Measurements from ENCODE around the gene C15orf62. TPM values are rescaled to one million over a fixed set of nuclear protein-coding genes. Genes with fewer than 3 reads are reported as not detected.
A peak's percentile ranks its signal among the peaks of the same experiment; 100 is the strongest.

The C15orf62 gene
- total and polyA plus RNA-seq, 7 donors = 0.05 to 0.19 (median 0.07) TPM; not detected in 4

GRCh38 chr15:40796512-40796911 is 26.7 kb downstream of the C15orf62 start:
- ATAC-seq (no peak), DNase-seq (peak in 1 of 2 donors; percentile 3)
- Histone ChIP-seq H3K4me1 (peaks cover 14% of the 10 kb centered on the region), H3K27me3 (ENCODE audit: insufficient read depth in 3 of 3, low read length in 2 of 3) (no peaks in the 10 kb centered on the region), H3K36me3 (ENCODE audit: insufficient read depth in 1 of 2, low read depth in 1 of 2) (peaks cover 4 to 12% of the 10 kb centered on the region in 2 donors), H3K27ac (peak overlapping the region; percentile 9), H3K9me3 (no peaks in the 10 kb centered on the region), H3K4me3 (no peak overlapping the region)
- intact Hi-C loops (cut with DNase I) = no loop called here
- TF ChIP-seq CTCF (IDR thresholded peaks at IDR 0.05) = no peak
- 93 to 96% (median 96%) methylated on average over 5 of the region's 5 CpGs for WGBS, 3 donors

- 77 to 83% (median 83%) methylated on average over 3 of the region's 3 CpGs for WGBS, 3 donors
- intact Hi-C loops (cut with DNase I) = no loop called here
- ATAC-seq = peak in 1 of 4 donors; percentile 44
- TF ChIP-seq CTCF (IDR thresholded peaks at IDR 0.05) = no peak
- Histone ChIP-seq H3K9me3 (no peaks in the 10 kb centered on the region), H3K27me3 (ENCODE audit: insufficient read depth in 3 of 3, low read length in 2 of 3) (no peaks in the 10 kb centered on the region), H3K27ac (no peak overlapping the region), H3K4me3 (no peak overlapping the region), H3K4me1 (peaks cover 19% of the 10 kb centered on the region), H3K36me3 (ENCODE audit: insufficient read depth in 1 of 2, low read depth in 1 of 2) (peaks cover 6 to 9% of the 10 kb centered on the region in 2 donors)
- peak in 1 of 2 donors; percentile 4 for DNase-seq
These were observed 29.7 kb downstream of the C15orf62 start for GRCh38 chr15:40799523-40799922.

GRCh38 chr15:40803076-40803475 is 33.3 kb downstream of the C15orf62 start:
- H3K27ac ChIP-seq = no peak overlapping the region
- no peak overlapping the region for H3K4me3 ChIP-seq
- no peaks in the 10 kb centered on the region for H3K27me3 ChIP-seq (ENCODE audit: insufficient read depth in 3 of 3, low read length in 2 of 3)
- no peak for DNase-seq
- ATAC-seq = no peak
- WGBS, 3 donors = 95 to 98% (median 97%) methylated on average over 2 of the region's 2 CpGs
- intact Hi-C loops (cut with DNase I) = loop anchor here in 1 of 2 donors (10.0 kb wide), 1 partner anchor 48 kb away; the partner anchor contains the start of gene RMDN3
- H3K4me1 ChIP-seq = peaks cover 29% of the 10 kb centered on the region
- no peak for TF ChIP-seq CTCF (IDR thresholded peaks at IDR 0.05)
- peaks cover 6 to 9% of the 10 kb centered on the region in 2 donors for H3K36me3 ChIP-seq (ENCODE audit: insufficient read depth in 1 of 2, low read depth in 1 of 2)
- H3K9me3 ChIP-seq = no peaks in the 10 kb centered on the region

GRCh38 chr15:40803688-40804087 is 33.9 kb downstream of the C15orf62 start:
- no peak overlapping the region for H3K27ac ChIP-seq
- no peak for TF ChIP-seq CTCF (IDR thresholded peaks at IDR 0.05)
- H3K4me3 ChIP-seq = no peak overlapping the region
- H3K4me1 ChIP-seq = peaks cover 32% of the 10 kb centered on the region
- intact Hi-C loops (cut with DNase I) = loop anchor here in 1 of 2 donors (10.0 kb wide), 1 partner anchor 49 kb away; the partner anchor contains the start of gene RMDN3
- WGBS, 3 donors = 83 to 96% (median 86%) methylated on average over 1 of the region's 1 CpG
- H3K27me3 ChIP-seq (ENCODE audit: insufficient read depth in 3 of 3, low read length in 2 of 3) = no peaks in the 10 kb centered on the region
- ATAC-seq (no peak), DNase-seq (no peak)
- peaks cover 6 to 9% of the 10 kb centered on the region in 2 donors for H3K36me3 ChIP-seq (ENCODE audit: insufficient read depth in 1 of 2, low read depth in 1 of 2)
- H3K9me3 ChIP-seq = no peaks in the 10 kb centered on the region

- no peaks in the 10 kb centered on the region for H3K9me3 ChIP-seq
- DNase-seq (no peak), ATAC-seq (no peak)
- H3K27me3 ChIP-seq (ENCODE audit: insufficient read depth in 3 of 3, low read length in 2 of 3) = no peaks in the 10 kb centered on the region
- H3K4me3 ChIP-seq = peak overlapping the region; percentile 87
- WGBS, 3 donors = 0 to 3% (median 2%) methylated on average over 2 of the region's 2 CpGs
- no peak for TF ChIP-seq CTCF (IDR thresholded peaks at IDR 0.05)
- peaks cover 2 to 28% of the 10 kb centered on the region in 2 donors for H3K36me3 ChIP-seq (ENCODE audit: insufficient read depth in 1 of 2, low read depth in 1 of 2)
- peak overlapping the region; percentile 96 for H3K27ac ChIP-seq
- peaks cover 25% of the 10 kb centered on the region for H3K4me1 ChIP-seq
- intact Hi-C loops (cut with DNase I) = loop anchor here in 1 of 2 donors (10.0 kb wide), 1 partner anchor 52 kb away; the partner anchor contains the start of gene RMDN3
These were observed 36.9 kb downstream of the C15orf62 start for GRCh38 chr15:40806672-40807027.

Measured in psoas muscle (tissue), 8 donors.